Calu3 (cell line): Measurements from ENCODE around the gene COPB1. TPM values are rescaled to one million over a fixed set of nuclear protein-coding genes. Genes with fewer than 3 reads are reported as not detected.

Experiments
- BruUV-seq: library from RNA; stranded (reverse); fragments of 400-500 nt; replicated peaks from 2 replicates; lab custom pipeline; 2021; lab: Mats Ljungman, UMichigan
- CTCF ChIA-PET: fragments of 300-600 bp; sonication (Branson Sonifier 250); formaldehyde crosslinking; loops from one replicate; lab custom pipeline; 2022; ENCODE audit warnings: antibody characterized with exemption; lab: Charles Lee
- DNase-seq: peaks from one replicate; pipeline ENCODE4 v3.0.0; 2022
- H3K27ac Mint-ChIP-seq: one replicate; pipeline ENCODE4 v1.8.0; 2022; ENCODE audit warnings: mixed read lengths; ENCODE audit not compliant: unreplicated experiment
- H3K27me3 Mint-ChIP-seq: one replicate; pipeline ENCODE4 v1.8.0; 2022; ENCODE audit warnings: mixed read lengths; ENCODE audit not compliant: unreplicated experiment
- H3K36me3 Mint-ChIP-seq: one replicate; pipeline ENCODE4 v1.8.0; 2022; ENCODE audit warnings: mild to moderate bottlenecking, moderate library complexity, mixed read lengths; ENCODE audit not compliant: insufficient read depth, unreplicated experiment
- H3K4me1 Mint-ChIP-seq: one replicate; pipeline ENCODE4 v1.8.0; 2022; ENCODE audit warnings: mild to moderate bottlenecking, low read depth, mixed read lengths; ENCODE audit not compliant: unreplicated experiment
- H3K4me3 Mint-ChIP-seq: one replicate; pipeline ENCODE4 v1.8.0; 2022; ENCODE audit warnings: mild to moderate bottlenecking, low read depth, moderate library complexity, mixed read lengths; ENCODE audit not compliant: unreplicated experiment
- H3K9me3 Mint-ChIP-seq: one replicate; pipeline ENCODE4 v1.8.0; 2022; ENCODE audit warnings: low read depth, mixed read lengths; ENCODE audit not compliant: unreplicated experiment
- CTCF ChIP-seq: fragments of 200-600 bp; IDR thresholded peaks from one replicate; pipeline ENCODE4 v1.8.0; 2022; ENCODE audit warnings: antibody characterized with exemption; ENCODE audit not compliant: unreplicated experiment
- intact Hi-C: fragments of 100-400 bp; cut with micrococcal nuclease; formaldehyde crosslinking; loops from one replicate; pipeline ENCODE4 v1.10.0; 2022; ENCODE audit not compliant: unreplicated experiment
- total RNA-seq: library from RNA; stranded (reverse); gene quantifications from 2 replicates; pipeline ENCODE4 v1.2.3, GENCODE V29; 2022

The COPB1 gene
- total RNA-seq, 1 experiment from 2014 or later = 95.5 TPM

GRCh38 chr11:14543260-14543659, 43.6 kb upstream of the COPB1 start:
- CTCF ChIA-PET = no interaction called here
- H3K4me1 Mint-ChIP-seq = no peaks in the 10 kb centered on the region
- no peak overlapping the region for H3K27ac Mint-ChIP-seq
- intact Hi-C loops = no loop called here
- TF ChIP-seq CTCF = no peak
- H3K27me3 Mint-ChIP-seq = no peaks in the 10 kb centered on the region
- no peaks in the 10 kb centered on the region for H3K9me3 Mint-ChIP-seq
- no peak overlapping the region for H3K4me3 Mint-ChIP-seq
- DNase-seq = no peak
- H3K36me3 Mint-ChIP-seq = no peaks in the 10 kb centered on the region
- BruUV-seq = no TSS peak

GRCh38 chr11:14542324-14542723, 42.7 kb upstream of the COPB1 start:
- H3K36me3 Mint-ChIP-seq = no peaks in the 10 kb centered on the region
- no peaks in the 10 kb centered on the region for H3K27me3 Mint-ChIP-seq
- DNase-seq = no peak
- H3K9me3 Mint-ChIP-seq = no peaks in the 10 kb centered on the region
- TF ChIP-seq CTCF = no peak
- H3K4me1 Mint-ChIP-seq = no peaks in the 10 kb centered on the region
- H3K27ac Mint-ChIP-seq = no peak overlapping the region
- H3K4me3 Mint-ChIP-seq = no peak overlapping the region
- CTCF ChIA-PET = interaction anchor here (0.6 kb wide), 1 partner anchor 321 kb away, joined by 3 read pairs; no protein-coding TSS in a partner anchor
- BruUV-seq = no TSS peak
- intact Hi-C loops = no loop called here

- no TSS peak for BruUV-seq
- no peak for DNase-seq
- no peaks in the 10 kb centered on the region for H3K36me3 Mint-ChIP-seq
- no peaks in the 10 kb centered on the region for H3K27me3 Mint-ChIP-seq
- intact Hi-C loops = no loop called here
- H3K4me1 Mint-ChIP-seq = no peaks in the 10 kb centered on the region
- no peak for TF ChIP-seq CTCF
- no peak overlapping the region for H3K4me3 Mint-ChIP-seq
- no peaks in the 10 kb centered on the region for H3K9me3 Mint-ChIP-seq
- no peak overlapping the region for H3K27ac Mint-ChIP-seq
- CTCF ChIA-PET = interaction anchor here (0.6 kb wide), 1 partner anchor 322 kb away, joined by 3 read pairs; no protein-coding TSS in a partner anchor
Measured at GRCh38 chr11:14541192-14541947, 41.8 kb upstream of the COPB1 start.

GRCh38 chr11:14539982-14540421, 40.4 kb upstream of the COPB1 start:
- TF ChIP-seq CTCF = no peak
- Mint-ChIP-seq H3K9me3 (no peaks in the 10 kb centered on the region), H3K27ac (no peak overlapping the region), H3K36me3 (no peaks in the 10 kb centered on the region), H3K27me3 (no peaks in the 10 kb centered on the region), H3K4me1 (no peaks in the 10 kb centered on the region), H3K4me3 (no peak overlapping the region)
- no peak for DNase-seq
- no TSS peak for BruUV-seq
- intact Hi-C loops = loop anchor here (5.0 kb wide), 2 partner anchors 232 to 367 kb away; no protein-coding TSS in a partner anchor
- CTCF ChIA-PET = no interaction called here
